GM18499 (cell line): ENCODE data around the gene PSMB11.
A peak's percentile ranks its signal among the peaks of the same experiment; 100 is the strongest.
"Not testable (repeated sequence)": the region's sequence is repeated elsewhere in the genome, so short reads cannot be mapped to it uniquely, and the experiment has no call there.

Source experiments
- ATAC-seq: cut with Tn5 transposase; IDR thresholded peaks from one replicate; pipeline ENCODE4 v1.9.1; 2021; ENCODE audit warnings: moderate number of reproducible peaks; ENCODE audit not compliant: insufficient read depth, unreplicated experiment

PSMB11 gene

DNA sequence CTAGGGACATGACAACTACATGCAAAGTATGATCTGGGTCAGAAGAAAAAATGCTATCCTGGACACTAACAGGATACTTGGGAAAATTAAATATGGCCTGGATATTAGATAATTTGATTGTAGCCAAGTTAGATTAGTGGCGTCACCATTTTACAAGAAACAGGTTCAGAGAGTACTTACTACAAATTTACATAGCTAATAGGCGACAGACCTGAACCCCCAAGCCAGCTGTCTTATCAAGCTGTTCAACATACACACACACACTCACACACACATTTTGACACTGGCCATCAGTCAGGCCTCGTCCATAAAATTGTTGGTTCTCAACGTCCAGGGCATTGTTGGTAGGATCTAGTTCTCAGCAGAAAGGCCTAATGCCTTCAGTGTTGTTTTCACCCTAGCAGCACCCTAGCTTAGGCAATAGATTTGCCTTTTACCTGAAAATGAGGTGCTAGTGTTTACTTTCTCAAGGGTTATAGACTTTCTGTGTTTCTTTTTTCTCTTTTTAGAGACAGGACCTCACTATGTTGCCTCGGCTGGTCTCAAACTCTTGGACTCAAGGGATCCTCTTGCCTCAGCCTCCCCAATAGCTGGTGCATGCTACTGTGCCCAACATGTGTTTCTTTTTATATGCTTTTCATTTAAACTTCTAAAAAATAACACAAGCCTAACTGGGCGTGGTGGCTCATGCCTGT lies 28.8 kb upstream of the PSMB11 start:
- ATAC-seq: no peak

- ATAC-seq: not testable (repeated sequence)
These were observed 28.3 kb upstream of the PSMB11 start for GRCh38 chr14:23013749-23014054.

DNA sequence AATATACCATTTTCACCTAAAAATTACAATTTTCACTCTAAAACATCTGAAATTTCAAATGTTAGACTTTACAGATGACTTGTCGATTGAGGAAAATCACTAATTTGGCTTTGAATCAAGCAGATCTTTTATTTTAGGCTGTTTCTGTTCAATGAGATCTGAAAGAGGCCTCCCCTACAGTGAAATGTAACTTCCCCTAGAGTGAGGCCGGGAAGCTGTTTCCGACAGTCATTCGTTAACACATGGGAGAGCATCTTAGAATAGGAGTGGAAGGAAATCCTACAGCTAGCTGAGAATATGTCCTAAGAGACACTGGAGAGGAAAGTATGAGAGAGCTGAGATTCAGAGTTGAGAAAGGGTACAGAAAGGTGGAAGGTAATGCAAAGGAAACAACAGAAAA lies 26.4 kb upstream of the PSMB11 start:
- no peak for ATAC-seq

DNA sequence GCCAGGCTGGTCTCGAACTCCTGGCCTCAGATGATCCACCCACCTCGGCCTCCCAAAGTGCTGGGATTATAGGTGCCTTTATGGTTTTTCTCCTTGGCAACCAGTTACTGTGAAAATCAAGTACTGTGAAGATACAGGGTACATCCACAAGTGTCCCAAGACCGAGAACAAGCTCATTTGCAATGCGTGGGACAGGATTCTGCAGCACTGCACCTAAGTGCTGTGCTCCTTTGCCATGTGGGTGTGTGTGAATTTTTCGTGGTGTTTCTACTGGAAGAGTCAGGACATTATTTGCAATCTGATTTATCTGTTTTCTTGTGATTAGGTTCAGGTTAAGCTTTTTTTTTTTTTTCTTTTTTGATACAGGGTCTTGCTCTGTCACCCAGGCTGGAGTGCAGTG lies 24.9 kb upstream of the PSMB11 start:
- ATAC-seq: no peak

DNA sequence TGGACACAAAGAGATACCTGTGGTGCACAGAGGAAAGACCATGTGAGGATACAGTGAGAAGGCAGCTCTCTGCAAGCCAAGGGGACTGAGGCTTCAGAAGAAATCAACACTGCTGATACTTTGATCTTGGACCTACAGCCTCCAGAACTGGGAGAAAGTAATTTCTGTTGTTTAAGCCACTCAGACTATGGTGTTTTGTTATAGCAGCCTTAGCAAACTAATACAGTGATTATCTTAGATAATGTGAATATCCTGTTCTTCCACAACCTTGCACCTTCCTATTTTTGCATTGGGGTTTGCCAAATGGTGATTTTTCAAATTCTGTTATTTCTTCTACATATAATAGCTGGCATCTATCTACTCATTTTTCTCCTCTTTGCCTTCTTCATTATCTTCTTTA lies 23.9 kb upstream of the PSMB11 start:
- no peak for ATAC-seq

DNA sequence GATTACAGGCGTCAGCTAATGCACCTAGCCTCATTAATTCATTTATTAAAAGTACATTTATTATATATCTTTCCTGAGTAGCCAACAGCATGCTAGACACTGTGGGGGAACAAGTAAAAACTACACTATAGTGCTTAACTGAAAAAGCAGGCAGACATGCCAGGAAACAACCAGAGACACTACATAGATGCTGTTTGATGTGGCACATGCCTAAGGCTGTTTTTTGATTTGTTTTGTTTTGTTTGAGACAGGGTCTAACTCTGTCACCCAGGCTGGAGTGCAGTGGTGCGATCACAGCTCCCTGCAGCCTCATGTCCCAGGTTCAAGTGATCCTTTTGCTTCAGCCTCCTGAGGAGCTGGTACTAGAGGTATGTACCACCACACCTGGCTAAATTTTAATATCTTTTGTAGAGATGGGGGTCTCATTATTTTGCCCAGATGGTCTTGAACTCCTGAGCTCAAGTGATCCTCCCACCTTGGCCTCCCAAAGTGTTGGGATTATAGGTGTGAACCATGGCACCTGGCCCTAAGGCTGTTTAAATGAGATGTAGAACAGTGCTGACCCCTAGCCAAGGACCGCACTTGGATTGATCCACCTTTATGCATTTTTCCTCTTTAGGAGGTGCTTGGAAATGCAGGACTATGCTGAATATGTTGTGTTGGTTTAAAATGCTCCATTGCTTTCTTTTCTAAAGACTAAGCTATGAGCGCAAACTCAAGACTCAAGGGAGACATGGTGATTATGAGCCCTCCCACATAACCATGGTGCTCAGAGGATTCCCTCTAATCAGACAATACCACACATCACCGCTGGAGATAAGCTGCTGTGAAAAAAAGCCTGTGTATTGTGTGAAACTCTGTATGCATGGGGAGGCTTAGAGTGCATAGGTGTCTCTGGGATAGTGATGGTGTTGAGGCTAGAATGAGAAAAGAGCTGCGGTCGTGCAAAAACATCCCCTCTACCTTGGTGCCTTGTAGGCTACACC lies 21.6 kb upstream of the PSMB11 start:
- ATAC-seq: no peak

DNA sequence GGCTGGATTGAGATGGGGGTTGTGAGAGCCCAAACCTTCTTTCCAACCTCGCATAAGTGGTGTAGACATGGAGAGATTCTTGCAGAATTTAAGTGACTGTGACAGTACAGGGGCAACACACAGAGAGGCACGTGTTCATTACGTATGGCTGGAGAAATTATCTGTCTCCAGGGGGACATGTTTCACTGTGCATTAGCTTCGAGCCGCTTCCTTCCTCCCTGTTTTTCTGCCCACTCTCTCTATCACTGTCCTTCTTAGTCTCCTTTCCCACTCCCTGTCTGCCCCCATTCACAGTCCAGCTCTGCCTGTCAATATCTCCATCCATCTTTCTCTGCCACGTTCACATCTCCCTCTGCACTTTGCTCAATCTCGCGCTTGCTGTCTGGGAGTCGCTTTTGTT lies 20.6 kb upstream of the PSMB11 start:
- ATAC-seq: no peak

GRCh38 chr14:23021889-23022442 lies 20.0 kb upstream of the PSMB11 start:
- ATAC-seq: no peak

DNA sequence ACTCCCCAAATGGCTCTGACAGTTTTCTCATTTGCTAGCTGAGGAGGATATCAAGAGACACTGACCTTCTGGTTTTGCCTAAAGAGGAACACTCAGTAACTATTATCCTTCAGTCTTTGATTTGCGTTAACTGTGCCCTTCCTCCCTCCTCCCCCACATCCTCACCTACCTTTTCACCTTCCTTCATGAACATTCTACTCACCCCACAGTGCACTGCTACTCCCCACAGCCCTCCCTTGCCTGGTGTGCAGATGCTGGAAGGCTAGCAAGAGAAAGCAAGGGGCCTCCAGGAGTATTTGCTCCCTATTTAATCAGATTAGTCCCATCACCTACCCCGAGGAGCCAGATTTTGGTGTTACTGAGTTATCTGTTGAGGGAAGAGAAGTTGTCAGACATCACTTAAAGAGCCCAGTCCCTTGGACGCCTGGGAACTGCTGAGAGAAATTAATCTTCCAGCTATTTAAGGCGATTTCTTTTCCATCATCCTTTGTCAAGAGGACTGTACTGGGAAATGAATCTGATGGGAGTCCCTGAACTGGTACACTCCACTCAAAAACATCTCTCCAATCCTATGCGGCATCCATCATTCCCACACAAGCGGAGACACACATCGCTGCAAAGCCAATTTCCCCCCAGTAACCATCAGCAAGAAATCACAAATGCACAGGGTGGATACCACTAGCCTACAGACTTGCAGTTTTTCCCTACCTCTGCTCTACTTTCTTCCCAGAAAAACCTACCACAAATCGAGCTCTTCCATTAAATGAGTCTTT lies 18.8 kb upstream of the PSMB11 start:
- no peak for ATAC-seq

DNA sequence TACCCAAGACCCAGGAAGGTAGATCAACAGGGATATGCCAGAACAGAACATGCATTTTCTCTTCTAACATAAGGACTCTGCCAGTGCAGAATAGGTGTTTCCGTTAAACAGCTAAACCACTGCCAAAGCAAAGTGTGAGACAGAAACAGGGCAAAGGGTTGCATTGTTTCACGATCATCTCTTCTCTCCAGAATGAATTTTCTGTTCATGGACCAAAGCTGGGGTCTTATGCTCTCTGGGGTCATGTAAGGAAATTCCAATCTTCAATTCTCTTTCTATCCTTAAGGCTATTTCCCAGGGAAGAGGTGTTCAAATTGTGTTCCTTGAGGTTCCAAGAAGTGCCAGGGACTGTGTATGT lies 18.2 kb upstream of the PSMB11 start:
- no peak for ATAC-seq

DNA sequence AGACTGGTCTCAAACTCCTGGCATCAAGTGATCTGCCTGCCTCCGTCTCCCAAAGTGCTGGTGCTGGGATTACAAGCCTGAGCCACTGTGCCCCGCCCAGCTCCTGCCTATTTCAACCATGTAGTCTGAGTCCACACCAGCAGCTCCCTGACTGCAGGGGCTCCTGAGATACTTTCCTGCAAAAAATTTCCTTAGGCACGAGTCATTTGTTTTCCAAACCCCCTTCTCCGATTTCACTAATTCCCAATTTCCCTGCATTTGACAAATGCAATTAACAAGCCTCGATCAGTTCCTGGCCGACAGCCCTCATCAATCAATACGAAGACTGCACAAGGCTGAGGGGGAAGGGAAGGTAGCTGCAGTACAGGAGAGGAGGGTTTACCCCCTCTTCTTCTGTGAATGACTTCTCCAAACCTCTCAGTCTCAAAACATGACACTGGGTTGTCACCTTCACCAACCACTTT lies 17.4 kb upstream of the PSMB11 start:
- ATAC-seq: no peak

DNA sequence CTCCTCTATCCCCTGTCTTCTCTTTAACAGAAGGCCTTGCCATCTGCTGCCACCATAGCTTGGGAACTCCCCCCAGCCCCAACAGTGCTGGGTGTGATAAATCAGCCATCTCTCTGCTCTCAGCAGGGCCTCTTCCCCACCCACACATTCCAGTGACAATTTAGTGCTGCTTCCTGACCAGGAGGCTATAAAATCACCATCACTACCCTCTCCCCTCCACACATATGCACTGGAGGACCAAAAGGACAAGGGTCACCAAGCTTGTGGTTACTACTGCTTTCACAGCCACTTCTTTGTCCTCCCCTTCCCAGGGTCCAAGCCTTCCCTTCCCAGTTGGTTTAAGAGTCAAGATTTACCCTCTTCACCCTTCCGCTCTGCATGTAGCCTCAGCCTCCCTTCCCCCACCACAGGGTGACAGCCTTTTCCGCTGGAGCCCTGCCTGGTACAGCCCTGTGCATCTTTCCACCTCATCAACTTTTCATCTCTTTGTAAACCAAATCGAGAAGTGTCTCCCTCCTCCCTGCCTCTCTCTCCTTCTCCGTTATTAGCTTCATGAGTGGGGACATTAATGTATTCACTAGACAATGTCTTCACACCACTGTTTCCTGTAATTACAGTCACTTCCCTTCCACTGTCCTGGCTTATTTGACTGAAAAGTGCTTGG lies 16.7 kb upstream of the PSMB11 start:
- ATAC-seq: no peak

DNA sequence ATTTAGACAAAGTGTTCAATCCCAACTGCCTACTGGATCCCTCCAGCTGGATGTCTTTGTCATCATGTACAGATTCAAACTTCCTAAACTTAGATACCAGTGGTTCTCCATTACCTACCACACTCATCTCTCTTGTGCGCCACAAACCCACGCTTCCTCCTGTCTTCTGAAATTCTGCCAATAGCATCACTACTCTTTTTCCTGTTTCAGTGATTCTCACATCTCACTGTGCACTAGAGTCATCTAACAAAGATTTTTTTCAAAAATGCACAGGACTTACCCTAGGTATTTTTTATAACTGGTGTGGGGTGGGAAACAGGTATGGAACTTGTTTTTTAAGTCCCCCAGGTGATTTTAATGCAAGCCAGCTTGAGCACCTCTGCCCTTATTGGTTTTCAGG lies 13.2 kb upstream of the PSMB11 start:
- ATAC-seq: no peak

GRCh38 chr14:23030936-23031335 lies 11.1 kb upstream of the PSMB11 start:
- no peak for ATAC-seq

- no peak for ATAC-seq
These were observed 8.7 kb upstream of the PSMB11 start for GRCh38 chr14:23033251-23033727.

DNA sequence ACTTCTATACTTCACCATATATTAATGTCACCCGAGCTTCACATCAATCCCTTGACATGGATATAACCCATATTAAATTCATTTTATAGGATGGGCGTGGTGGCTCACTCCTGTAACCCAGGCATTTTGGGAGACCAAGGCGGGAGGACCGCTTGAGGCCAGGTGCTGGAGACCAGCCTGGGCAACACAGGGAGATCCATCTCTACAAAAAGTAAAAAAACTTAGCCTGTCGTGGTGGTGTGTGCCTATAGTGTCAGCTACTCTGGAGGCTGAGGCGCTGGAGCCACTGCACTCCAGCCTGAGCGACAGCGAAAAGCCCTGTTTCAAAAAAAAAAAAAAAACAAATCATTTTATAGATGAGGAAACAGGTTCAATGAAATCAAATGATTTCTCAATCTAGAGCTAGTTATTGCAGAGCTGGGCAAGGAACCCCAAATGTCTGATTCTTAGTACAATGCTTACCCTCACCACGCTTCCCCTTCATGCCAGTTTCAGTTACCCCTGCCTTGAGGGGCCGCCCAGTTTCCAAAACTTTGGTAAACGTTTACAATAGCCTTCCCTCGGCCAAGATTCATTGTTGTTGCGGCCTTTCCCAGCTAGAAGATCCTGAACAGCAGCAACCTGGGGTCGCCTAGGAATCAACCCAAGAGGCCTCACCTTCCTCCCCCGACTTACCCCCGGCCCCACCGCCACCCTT lies 8.1 kb upstream of the PSMB11 start:
- no peak for ATAC-seq

- ATAC-seq: peak; percentile 84
These were observed 7.3 kb upstream of the PSMB11 start, which contains the start of gene PSMB5 for GRCh38 chr14:23034498-23035302. PSMB5 (minus strand) TSS chr14:23034900; CDS start chr14:23034881, 19 bp downstream.

DNA sequence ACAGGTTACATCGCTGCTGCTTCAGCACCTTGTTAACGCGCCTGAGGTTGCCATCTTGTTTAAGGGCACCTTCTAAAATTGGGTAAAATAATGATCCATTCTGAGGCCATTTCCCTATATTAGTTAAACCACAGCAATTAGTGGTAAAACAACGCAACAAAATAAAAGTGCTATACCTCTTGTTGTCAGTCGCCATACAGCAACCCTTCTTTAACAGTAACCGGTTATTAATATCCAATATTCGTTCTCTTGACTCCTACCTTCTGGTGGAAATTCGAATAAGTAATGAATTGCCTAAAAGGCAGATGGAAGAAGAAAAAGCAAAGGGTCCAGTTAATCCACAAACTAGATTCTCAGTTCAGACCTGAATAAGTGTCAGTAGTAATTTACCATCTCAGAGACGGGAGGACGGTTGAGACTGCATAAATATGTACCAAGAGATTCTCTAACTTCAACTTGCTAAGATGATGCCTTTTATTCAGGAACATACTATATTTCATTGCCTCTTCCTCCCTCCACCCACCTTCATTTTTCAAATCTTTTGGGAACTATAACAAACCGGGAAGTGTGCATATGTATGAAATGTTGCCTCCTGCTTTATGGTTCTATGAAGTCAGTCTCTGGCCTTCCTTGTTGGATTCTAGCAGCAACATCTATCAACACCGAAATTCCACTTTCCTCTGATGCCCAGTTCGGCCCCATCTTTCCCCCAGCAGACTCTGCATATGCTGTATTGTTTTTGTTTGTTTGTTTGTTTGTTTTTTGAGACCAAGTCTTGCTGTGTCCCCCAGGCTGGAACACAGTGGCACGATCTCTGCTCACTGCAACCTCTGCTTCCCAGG lies 6.5 kb upstream of the PSMB11 start:
- no peak for ATAC-seq
